ENCODE data around the gene C17orf113. TPM values are rescaled to one million over a fixed set of nuclear protein-coding genes. Genes with fewer than 3 reads are reported as not detected.

The C17orf113 gene
- total RNA-seq, 2 donors from 2014 or later = 0.21 to 0.54 TPM

GRCh38 chr17:42061646-42062487, 11.5 kb upstream of the C17orf113 start:
- Histone ChIP-seq H3K27me3 (replicated peaks; ENCODE audit: insufficient read depth) (no peaks in the 10 kb centered on the region), H3K27ac (no peak overlapping the region), H3K4me1 (ENCODE audit: control insufficient read depth in 1 of 2, low read depth in 2 of 2) (peaks cover 0 to 4% of the 10 kb centered on the region in 2 donors), H3K9me3 (no peaks in the 10 kb centered on the region), H3K4me3 (no peak overlapping the region), H3K36me3 (no peaks in the 10 kb centered on the region)
- no peak for DNase-seq (ENCODE audit: low spot score)
- no peak for TF ChIP-seq CTCF (IDR thresholded peaks at IDR 0.05)
- ATAC-seq (ENCODE audit: insufficient number of reproducible peaks, low FRiP score, low read depth) = no peak

- ATAC-seq (ENCODE audit: insufficient number of reproducible peaks, low FRiP score, low read depth) (no peak), DNase-seq (ENCODE audit: low spot score) (no peak)
- Histone ChIP-seq H3K9me3 (no peaks in the 10 kb centered on the region), H3K36me3 (no peaks in the 10 kb centered on the region), H3K27ac (no peak overlapping the region), H3K4me1 (ENCODE audit: control insufficient read depth in 1 of 2, low read depth in 2 of 2) (peaks cover 0 to 4% of the 10 kb centered on the region in 2 donors), H3K27me3 (replicated peaks; ENCODE audit: insufficient read depth) (no peaks in the 10 kb centered on the region), H3K4me3 (no peak overlapping the region)
- no peak for TF ChIP-seq CTCF (IDR thresholded peaks at IDR 0.05)
Observed at GRCh38 chr17:42060231-42060630, 9.8 kb upstream of the C17orf113 start.

- no peaks in the 10 kb centered on the region for H3K36me3 ChIP-seq
- H3K27me3 ChIP-seq (replicated peaks; ENCODE audit: insufficient read depth) = no peaks in the 10 kb centered on the region
- H3K4me1 ChIP-seq (ENCODE audit: control insufficient read depth in 1 of 2, low read depth in 2 of 2) = peaks cover 0 to 4% of the 10 kb centered on the region in 2 donors
- DNase-seq (ENCODE audit: low spot score) (no peak), ATAC-seq (ENCODE audit: insufficient number of reproducible peaks, low FRiP score, low read depth) (no peak)
- H3K27ac ChIP-seq = no peak overlapping the region
- no peak overlapping the region for H3K4me3 ChIP-seq
- no peaks in the 10 kb centered on the region for H3K9me3 ChIP-seq
- TF ChIP-seq CTCF (IDR thresholded peaks at IDR 0.05) = no peak
Observed at GRCh38 chr17:42059815-42060214, 9.4 kb upstream of the C17orf113 start.

GRCh38 chr17:42058063-42058462, 7.7 kb upstream of the C17orf113 start:
- Histone ChIP-seq H3K4me3 (no peak overlapping the region), H3K27me3 (replicated peaks; ENCODE audit: insufficient read depth) (peaks cover 4% of the 10 kb centered on the region), H3K27ac (no peak overlapping the region), H3K9me3 (no peaks in the 10 kb centered on the region), H3K36me3 (no peaks in the 10 kb centered on the region), H3K4me1 (ENCODE audit: control insufficient read depth in 1 of 2, low read depth in 2 of 2) (no peaks in the 10 kb centered on the region)
- TF ChIP-seq CTCF (IDR thresholded peaks at IDR 0.05) = no peak
- ATAC-seq (ENCODE audit: insufficient number of reproducible peaks, low FRiP score, low read depth) (no peak), DNase-seq (ENCODE audit: low spot score) (no peak)

GRCh38 chr17:42056635-42057034, 6.2 kb upstream of the C17orf113 start:
- no peak overlapping the region for H3K27ac ChIP-seq
- ATAC-seq (ENCODE audit: insufficient number of reproducible peaks, low FRiP score, low read depth) = no peak
- no peaks in the 10 kb centered on the region for H3K9me3 ChIP-seq
- DNase-seq (ENCODE audit: low spot score) = no peak
- no peaks in the 10 kb centered on the region for H3K36me3 ChIP-seq
- H3K4me1 ChIP-seq (ENCODE audit: control insufficient read depth in 1 of 2, low read depth in 2 of 2) = no peaks in the 10 kb centered on the region
- no peak for TF ChIP-seq CTCF (IDR thresholded peaks at IDR 0.05)
- peaks cover 4% of the 10 kb centered on the region for H3K27me3 ChIP-seq (replicated peaks; ENCODE audit: insufficient read depth)
- no peak overlapping the region for H3K4me3 ChIP-seq
